NCI-H1436 (cell line): ENCODE data around the gene INS.

Experiments used
- DNase-seq: peaks from one replicate; lab custom pipeline; 2025; lab: John Stamatoyannopoulos, UW

The INS gene

GRCh38 chr11:2164861-2165555 is 4.0 kb upstream of the INS start:
- DNase-seq = no peak

DNA sequence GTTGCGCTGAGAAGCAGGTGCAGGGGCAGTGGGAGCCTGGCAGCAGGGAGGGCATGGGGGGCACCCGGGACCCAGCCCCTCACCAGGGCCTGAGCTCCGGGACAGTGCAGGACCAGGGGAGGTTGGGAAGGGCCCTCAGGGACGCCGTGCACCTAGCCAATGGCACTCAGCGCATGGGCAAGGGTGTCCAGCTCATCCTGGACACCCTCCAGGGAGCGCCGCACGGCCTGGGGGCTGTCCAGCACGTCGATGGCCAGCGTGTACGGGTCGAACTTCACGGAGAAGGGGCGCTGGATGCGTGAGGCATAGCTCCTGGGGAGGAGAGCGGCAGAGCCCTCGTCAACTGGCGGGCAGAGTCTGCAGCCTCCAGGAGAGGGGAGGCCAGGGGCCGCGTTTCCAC is 3.1 kb upstream of the INS start:
- no peak for DNase-seq

DNA sequence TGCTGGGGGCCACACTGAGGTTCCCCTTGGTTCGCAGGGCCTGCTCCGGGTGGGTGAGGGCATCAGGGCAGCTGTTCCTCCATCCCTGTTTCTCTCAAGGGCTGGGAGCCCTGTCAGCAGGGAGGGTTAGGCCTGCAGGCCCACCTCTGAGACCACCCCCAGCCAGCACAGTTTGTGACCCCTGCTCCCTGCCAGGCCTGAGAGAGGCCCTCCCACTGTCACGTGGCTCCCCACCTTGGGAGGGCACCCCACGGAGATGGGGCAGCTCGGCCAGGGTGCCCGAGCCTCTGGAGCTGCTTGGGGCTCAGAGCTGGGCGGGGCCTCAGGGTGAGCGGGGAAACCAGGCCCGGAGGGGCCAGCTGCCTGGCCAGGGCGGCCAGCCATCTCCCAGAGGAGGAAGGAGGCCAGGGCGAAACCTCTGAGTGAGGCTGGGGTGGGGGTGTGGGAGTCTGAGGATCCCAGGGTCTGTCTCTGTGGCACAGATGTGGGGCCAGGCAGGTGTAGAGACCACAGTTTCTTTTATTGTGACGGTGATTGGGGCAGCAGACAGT is 2.5 kb upstream of the INS start:
- DNase-seq = no peak

DNA sequence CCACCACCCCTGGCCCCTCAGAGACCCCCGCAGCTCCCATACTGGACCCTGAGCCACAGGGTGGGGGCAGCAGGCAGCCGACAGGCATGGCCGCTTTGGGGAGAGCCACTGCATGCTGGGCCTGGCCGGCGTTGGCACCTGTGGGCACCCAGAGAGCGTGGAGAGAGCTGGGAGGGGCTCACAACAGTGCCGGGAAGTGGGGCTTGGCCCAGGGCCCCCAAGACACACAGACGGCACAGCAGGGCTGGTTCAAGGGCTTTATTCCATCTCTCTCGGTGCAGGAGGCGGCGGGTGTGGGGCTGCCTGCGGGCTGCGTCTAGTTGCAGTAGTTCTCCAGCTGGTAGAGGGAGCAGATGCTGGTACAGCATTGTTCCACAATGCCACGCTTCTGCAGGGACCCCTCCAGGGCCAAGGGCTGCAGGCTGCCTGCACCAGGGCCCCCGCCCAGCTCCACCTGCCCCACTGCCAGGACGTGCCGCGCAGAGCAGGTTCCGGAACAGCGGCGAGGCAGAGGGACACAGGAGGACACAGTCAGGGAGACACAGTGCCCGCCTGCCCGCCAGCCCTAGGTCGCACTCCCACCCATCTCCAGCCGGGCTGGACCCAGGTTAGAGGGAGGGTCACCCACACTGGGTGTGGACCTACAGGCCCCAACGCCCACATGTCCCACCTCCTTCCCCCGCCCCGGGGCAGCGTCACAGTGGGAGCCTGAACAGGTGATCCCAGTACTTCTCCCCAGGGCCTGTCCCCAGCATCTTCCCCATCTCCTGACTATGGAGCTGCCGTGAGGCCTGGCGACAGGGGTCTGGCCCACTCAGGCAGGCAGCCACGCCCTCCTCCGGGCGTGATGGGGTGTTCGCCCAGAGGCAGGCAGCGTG is 1.2 kb downstream of the INS start:
- no peak for DNase-seq

DNA sequence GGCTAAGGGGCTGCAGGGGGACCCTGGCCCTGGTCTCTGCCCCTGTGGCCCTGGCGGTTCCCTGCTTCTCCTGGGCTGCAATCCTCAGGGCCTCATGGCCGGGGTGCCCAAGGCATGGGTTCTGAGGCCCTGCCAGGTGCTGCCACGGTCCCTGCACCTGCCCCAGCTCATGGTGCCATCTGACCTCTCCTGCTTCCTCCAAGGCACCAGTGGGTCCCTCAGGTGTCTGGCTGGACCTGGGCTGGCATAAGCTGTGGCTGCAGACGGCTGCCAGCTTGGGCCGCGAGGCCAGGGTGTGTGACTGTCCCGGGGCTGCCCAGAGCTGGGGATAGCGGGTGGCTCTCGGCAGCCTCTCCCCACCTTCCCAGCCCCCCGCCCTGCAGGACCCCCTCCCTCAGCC is 2.0 kb downstream of the INS start:
- DNase-seq = no peak

GRCh38 chr11:2158296-2158737 is 2.7 kb downstream of the INS start:
- no peak for DNase-seq

DNA sequence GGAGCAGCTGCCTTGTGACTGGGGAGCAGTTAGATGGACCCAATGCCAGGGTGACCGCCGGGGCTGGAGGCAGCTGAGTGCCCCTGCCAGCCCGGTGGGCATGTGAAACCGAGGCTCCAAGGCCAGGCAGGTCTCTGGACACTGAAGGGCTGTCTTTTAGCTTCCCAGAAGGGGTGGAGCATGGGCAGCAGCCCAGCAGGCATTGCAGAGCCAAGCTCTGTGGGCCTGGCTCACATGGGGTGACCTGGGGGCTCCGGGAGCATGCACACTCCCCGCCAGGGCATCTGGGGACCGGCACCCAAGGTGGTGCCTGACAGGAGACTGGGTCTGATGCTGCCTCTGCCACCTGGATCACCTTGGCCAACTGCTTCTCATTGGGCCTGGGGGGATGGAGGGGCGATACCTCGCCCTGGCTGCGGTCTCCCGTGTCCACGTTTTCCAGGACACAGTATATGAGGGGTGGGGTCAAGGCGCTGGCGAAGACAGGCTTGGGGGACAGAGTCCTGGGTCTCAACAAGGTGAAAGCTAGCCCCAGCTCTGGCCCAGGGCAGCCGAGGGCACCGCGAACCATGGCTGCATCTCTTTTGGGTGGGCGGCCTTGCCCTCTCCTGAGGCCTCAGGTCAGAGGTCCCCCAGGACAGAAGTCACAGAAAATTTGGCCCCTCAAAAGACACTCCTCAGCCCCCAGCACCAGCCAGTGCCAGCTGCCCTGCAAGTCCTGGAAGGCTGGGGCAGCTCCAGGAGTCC is 3.5 kb downstream of the INS start:
- DNase-seq = no peak

GRCh38 chr11:2156416-2157182 is 4.4 kb downstream of the INS start:
- no peak for DNase-seq

DNA sequence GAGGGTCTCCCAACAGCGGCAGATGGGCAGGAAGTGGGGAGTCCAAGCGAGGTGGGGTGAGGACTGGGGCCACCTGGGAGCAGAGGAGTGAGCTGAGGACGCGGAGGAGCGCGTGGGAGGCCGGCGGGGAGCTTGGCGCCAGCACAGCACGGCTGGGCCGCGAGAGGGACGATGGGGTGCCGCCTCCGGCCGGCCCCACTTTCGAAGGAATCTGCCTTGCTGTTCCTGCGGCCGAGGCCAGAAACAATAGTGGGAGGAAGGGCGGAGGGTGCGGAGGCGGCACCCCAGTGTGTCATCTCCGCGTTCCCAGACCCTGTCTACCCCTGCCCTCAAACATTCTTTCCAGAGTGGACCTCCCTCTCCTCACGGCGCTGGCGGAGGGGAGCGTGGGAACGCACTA is 5.5 kb downstream of the INS start:
- DNase-seq = no peak

DNA sequence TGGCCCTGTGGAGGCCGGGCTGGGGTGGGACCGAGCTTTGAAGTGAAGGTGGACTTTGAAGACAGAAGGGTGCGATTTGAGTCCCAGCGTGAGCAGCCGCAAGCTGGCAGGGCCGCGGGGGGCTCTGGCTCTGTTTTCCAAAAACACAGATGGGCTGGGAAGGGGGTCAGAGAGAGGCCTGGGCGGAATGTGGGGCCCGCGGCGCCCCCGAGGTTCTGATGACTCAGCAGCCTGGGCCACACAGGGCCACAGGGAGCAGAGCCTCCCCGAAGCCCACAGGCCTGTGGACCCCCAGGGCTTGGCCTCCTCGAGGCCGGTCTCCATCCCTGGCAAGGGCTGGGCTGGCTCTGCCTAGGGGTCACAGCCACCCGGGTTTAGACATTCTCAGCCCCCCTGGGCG is 6.1 kb downstream of the INS start:
- DNase-seq = no peak

- no peak for DNase-seq
Observed at GRCh38 chr11:2154195-2154585, 6.8 kb downstream of the INS start.

GRCh38 chr11:2153581-2154194 is 7.3 kb downstream of the INS start:
- DNase-seq = no peak

DNA sequence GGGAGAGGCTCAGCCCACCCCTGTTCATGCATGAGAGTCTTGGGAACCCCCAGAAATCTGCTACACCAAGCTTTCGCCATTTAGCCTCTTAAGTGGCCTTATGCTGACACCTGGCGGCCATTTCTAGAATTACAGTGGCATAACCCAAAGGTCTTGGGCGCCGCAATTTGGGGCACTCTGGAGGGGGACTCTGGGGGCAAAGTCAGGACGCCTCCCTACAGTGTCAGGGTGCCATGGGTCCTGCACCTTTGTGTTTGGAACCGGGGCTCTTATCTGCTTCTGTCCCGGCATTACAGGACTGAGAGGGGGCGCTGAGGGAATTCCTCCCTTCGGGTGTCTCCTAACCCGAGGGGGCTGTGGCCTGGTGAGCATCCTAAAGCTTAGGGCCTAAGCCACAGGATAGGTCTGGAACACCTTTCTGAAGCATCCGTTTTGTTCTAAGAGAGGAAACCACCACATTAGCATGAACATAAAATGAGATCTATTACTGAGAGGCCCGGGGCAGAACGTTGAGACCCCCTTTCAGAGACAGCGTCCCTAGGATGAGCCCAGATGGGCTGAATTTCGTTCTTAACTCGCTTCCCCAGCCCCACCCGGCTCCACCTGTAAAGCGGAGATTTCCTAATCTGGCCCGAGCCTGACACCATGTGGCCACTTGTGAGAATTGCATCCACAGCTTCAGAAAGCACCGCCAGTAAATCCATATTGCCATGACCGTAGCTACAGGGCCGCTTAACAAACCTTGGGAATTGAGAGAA is 9.3 kb downstream of the INS start:
- DNase-seq = peak; percentile 77

GRCh38 chr11:2149864-2150847 is 10.9 kb downstream of the INS start:
- DNase-seq = no peak

- DNase-seq = no peak
Observed at GRCh38 chr11:2149460-2149859, 11.5 kb downstream of the INS start.

DNA sequence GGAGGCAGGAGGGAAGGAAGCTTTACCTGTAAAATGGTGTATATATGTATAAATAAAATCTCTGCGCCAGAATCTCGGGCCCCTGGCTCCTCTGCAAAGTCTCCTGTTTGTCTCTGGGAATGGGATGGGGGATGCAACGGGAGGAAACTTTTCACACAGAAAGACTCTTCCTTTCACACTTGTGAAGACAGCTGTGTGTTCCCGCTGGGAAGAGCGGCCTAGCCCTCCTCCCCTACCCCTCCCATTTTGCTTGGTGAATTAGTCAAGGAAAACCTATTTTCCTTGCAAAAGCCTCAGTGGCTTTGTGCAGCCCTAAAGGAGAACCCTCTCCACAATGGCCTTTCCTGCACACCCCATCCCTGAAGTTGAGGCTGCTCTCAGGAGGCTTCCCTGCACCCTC is 12.4 kb downstream of the INS start:
- DNase-seq = no peak

DNA sequence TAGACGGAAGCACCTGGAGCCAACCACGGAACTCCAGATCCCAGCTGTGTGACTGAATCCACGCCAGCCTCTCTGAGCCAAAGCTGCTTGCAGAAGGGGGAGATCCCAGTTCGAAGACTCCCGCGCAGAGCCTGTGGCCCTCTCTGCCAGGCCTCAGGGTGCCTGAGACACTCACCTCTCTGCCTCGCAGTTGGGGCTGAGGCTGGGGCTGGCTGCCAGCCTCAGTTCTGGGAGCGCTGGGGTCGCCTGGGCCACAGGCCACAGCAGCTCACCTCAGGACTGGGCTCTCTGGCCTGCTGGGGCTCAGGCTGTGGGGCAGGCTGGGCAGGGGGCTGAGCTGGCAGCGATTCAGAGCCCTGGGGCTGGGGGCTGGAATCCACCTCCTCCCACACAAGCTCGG is 13.6 kb downstream of the INS start:
- DNase-seq = no peak

GRCh38 chr11:2146051-2146450 is 15.0 kb downstream of the INS start:
- no peak for DNase-seq

DNA sequence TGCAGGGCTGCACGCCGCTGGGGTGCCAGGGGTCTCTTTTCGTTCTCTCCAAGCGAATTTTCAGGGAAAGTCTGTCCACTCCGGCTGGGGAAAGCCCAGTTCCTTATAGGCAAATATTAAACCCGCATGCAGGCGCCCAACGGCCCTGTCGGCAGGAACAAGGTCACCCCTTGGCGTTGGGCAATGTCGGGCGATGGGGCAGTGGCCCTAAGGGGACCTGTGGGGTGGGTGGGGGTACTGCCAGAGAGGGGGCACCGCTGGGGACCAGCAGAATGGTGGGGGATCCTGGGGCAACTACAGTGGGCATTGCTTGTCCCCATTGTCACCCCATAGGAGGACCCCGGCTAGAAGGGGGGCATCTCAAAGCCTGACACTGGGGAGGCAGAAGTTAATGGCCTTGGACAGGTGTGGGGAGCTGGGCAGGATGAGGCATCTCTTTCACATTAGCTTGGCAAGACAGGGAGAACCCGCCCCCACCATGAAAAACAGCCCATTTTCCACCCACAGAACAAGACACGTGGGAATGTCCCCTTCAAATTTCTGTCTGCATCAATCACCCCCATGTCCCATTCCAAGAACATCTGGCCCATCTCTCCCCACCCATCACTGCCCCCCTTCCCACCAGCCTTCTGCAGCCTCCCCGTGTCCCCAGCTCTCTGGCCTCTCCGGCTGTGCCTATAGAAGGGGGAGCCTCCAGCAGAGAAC is 16.3 kb downstream of the INS start:
- DNase-seq = no peak
